Endothelial cell of umbilical vein (primary cell): ENCODE data around the gene PHB1. TPM values are rescaled to one million over a fixed set of nuclear protein-coding genes. Genes with fewer than 3 reads are reported as not detected.

Source experiments
- BruUV-seq: library from RNA; stranded (reverse); fragments of 400-500 nt; replicated peaks from 2 replicates; lab custom pipeline; 2021; lab: Mats Ljungman, UMichigan
- CTCF ChIA-PET: fragments of 300-600, 350-600 bp; sonication (Branson Sonifier 250); formaldehyde crosslinking; loops from one replicate; lab custom pipeline; 2021; ENCODE audit warnings: antibody characterized with exemption, inconsistent platforms; lab: Charles Lee
- POLR2A ChIA-PET: fragments of 300-600, 350-600 bp; sonication (Branson Sonifier 250); formaldehyde crosslinking; loops from one replicate; lab custom pipeline; 2021; ENCODE audit warnings: antibody characterized with exemption, inconsistent platforms; lab: Charles Lee
- DNase-seq: peaks from one replicate; pipeline ENCODE4 v3.0.0-alpha.2; 2011; ENCODE audit warnings: low read depth, low spot score
- FAIRE-seq: peaks from 2 replicates; lab custom pipeline; 2011; peaks lifted over from hg19 to GRCh38; lab: Jason Lieb, UNC
- H2AFZ ChIP-seq: 2 replicates; pipeline ENCODE4 v1.6.0; 2012; ENCODE audit warnings: low read depth, low read length, control low read depth, inconsistent platforms
- H3K27ac ChIP-seq: 2 replicates; pipeline ENCODE4 v1.5.1; 2011; ENCODE audit warnings: low read depth, mild to moderate bottlenecking, control low read depth, low read length, moderate library complexity; ENCODE audit not compliant: insufficient read depth
- H3K27me3 ChIP-seq, 2 experiments: 2 replicates each; pipeline versions ENCODE4 v1.6.0 to v1.6.1; 2011; ENCODE audit warnings: low read length in 2 of 2, mixed read lengths in 1 of 2; ENCODE audit not compliant: control insufficient read depth in 2 of 2, insufficient read depth in 2 of 2
- H3K36me3 ChIP-seq, 2 experiments: 2 replicates in 1 of 2; 3 replicates in 1 of 2; pipeline ENCODE4 v1.5.1; 2011; ENCODE audit warnings: low read length in 2 of 2, mild to moderate bottlenecking in 1 of 2, moderate library complexity in 1 of 2; ENCODE audit not compliant: control insufficient read depth in 2 of 2, insufficient read depth in 2 of 2; ENCODE audit errors: extremely low read depth in 1 of 2
- H3K4me1 ChIP-seq: 3 replicates; pipeline ENCODE4 v1.5.1; 2011; ENCODE audit warnings: mild to moderate bottlenecking, low read length; ENCODE audit not compliant: control insufficient read depth, insufficient read depth; ENCODE audit errors: extremely low read depth
- H3K4me2 ChIP-seq: 2 replicates; pipeline ENCODE4 v1.6.1; 2011; ENCODE audit warnings: low read length, control low read depth, mixed read lengths; ENCODE audit not compliant: insufficient read depth
- H3K4me3 ChIP-seq, 3 experiments: fragments of 200-600 bp in 1 of 3; sonication (generic), shearing (Covaris generic) in 1 of 3; replicated peaks in 1 of 3; 2 replicates each; pipeline ENCODE4 v1.5.1; 2011 to 2016; ENCODE audit warnings: control low read depth in 3 of 3, low read length in 3 of 3, mild to moderate bottlenecking in 2 of 3, inconsistent platforms in 1 of 3, low read depth in 1 of 3, moderate library complexity in 1 of 3; ENCODE audit not compliant: insufficient read depth in 1 of 3
- H3K79me2 ChIP-seq: 2 replicates; pipeline ENCODE4 v1.6.0; 2012; ENCODE audit warnings: low read length, inconsistent platforms; ENCODE audit not compliant: control insufficient read depth, insufficient read depth
- H3K9ac ChIP-seq: replicated peaks from 2 replicates; pipeline ENCODE3; 2011; ENCODE audit warnings: low read length, control low read depth; ENCODE audit not compliant: insufficient read depth; ENCODE audit errors: extremely low read depth
- H3K9me1 ChIP-seq: replicated peaks from 3 replicates; pipeline ENCODE4 v1.6.0; 2011; ENCODE audit warnings: mild to moderate bottlenecking, low read length; ENCODE audit not compliant: control insufficient read depth, insufficient read depth; ENCODE audit errors: extremely low read depth
- H3K9me3 ChIP-seq: replicated peaks from 2 replicates; pipeline ENCODE4 v1.5.1; 2012; ENCODE audit warnings: low read length, inconsistent platforms; ENCODE audit not compliant: control insufficient read depth, insufficient read depth
- H4K20me1 ChIP-seq: replicated peaks from 2 replicates; pipeline ENCODE3; 2011; ENCODE audit warnings: mild to moderate bottlenecking, low read length; ENCODE audit not compliant: control insufficient read depth, insufficient read depth; ENCODE audit errors: extremely low read depth
- EZH2 ChIP-seq: IDR thresholded peaks from 2 replicates; pipeline ENCODE4 v1.6.1; 2012; ENCODE audit warnings: borderline replicate concordance, low read depth, mild to moderate bottlenecking, moderate library complexity, low read length, inconsistent platforms; ENCODE audit not compliant: severe bottlenecking
- FOS ChIP-seq: IDR thresholded peaks from 2 replicates; pipeline ENCODE4 v1.6.1; 2011; ENCODE audit warnings: mild to moderate bottlenecking, low read length, moderate library complexity, borderline replicate concordance; ENCODE audit not compliant: insufficient read depth
- GATA2 ChIP-seq: IDR thresholded peaks from 2 replicates; pipeline ENCODE4 v1.7.0; 2011; ENCODE audit warnings: low read depth, mild to moderate bottlenecking, moderate library complexity, mixed read lengths, low read length; ENCODE audit not compliant: insufficient read length, insufficient read depth
- JUN ChIP-seq: IDR thresholded peaks from 2 replicates; pipeline ENCODE4 v1.6.1; 2011; ENCODE audit warnings: borderline replicate concordance, low read depth; ENCODE audit not compliant: insufficient read length, insufficient read depth
- MYC ChIP-seq: IDR thresholded peaks from one replicate; pipeline ENCODE4 v1.6.1; 2011; ENCODE audit warnings: mild to moderate bottlenecking, low read depth, low read length
- POLR2A ChIP-seq: IDR thresholded peaks from 2 replicates; pipeline ENCODE4 v1.6.1; 2012; ENCODE audit warnings: low read depth, mild to moderate bottlenecking, control low read depth, low read length
- POLR2AphosphoS5 ChIP-seq: IDR thresholded peaks from 2 replicates; pipeline ENCODE4 v1.6.1; 2012; ENCODE audit warnings: low read depth, mild to moderate bottlenecking, control low read depth, low read length, moderate library complexity; ENCODE audit not compliant: insufficient read depth
- dilution Hi-C: fragments of 300-500 bp; cut with MboI; formaldehyde crosslinking; loops from one replicate; pipeline ENCODE4 v1.15.0; 2019; ENCODE audit warnings: low sequenced_read_pairs; ENCODE audit not compliant: extremely low pct_ligation_motif_present
- intact Hi-C: fragments of 100-400 bp; cut with micrococcal nuclease; formaldehyde crosslinking; loops from one replicate; pipeline ENCODE4 v1.10.0; 2022
- polyA plus RNA-seq, 4 experiments: library from polyadenylated mRNA; depleted of rRNA in 3 of 4; stranded (reverse) in 3 of 4; unstranded in 1 of 4; fragments of >200 nt; gene quantifications; 2 replicates each; pipeline versions ENCODE4 v1.2.1 to v1.2.3, GENCODE V29; 2011 to 2012; ENCODE audit warnings: missing spikeins in 1 of 4
- total RNA-seq: library from RNA; stranded (reverse); gene quantifications from 2 replicates; pipeline ENCODE4 v1.2.3, GENCODE V29; 2021
- TF ChIP-seq, protein P1 (sequence below), 2 donors: IDR thresholded peaks; 1 replicate in 1 of 2; 2 replicates in 1 of 2; pipeline ENCODE4 v1.5.1; 2011; ENCODE audit warnings: low read length in 2 of 2, mild to moderate bottlenecking in 2 of 2, moderate library complexity in 2 of 2, control low read depth in 1 of 2, inconsistent platforms in 1 of 2, low read depth in 1 of 2; ENCODE audit not compliant: insufficient read depth in 1 of 2; ENCODE audit errors: extremely low read depth in 1 of 2
- TF ChIP-seq, protein P2 (sequence below): IDR thresholded peaks from 2 replicates; pipeline ENCODE4 v1.6.1; 2011; ENCODE audit not compliant: insufficient read depth, insufficient read length

The PHB1 gene
- total and polyA plus RNA-seq, 2 donors (not counting 3 experiments of a cell fraction or from before 2014, with no cell fraction given), result 222 to 287 TPM

DNA sequence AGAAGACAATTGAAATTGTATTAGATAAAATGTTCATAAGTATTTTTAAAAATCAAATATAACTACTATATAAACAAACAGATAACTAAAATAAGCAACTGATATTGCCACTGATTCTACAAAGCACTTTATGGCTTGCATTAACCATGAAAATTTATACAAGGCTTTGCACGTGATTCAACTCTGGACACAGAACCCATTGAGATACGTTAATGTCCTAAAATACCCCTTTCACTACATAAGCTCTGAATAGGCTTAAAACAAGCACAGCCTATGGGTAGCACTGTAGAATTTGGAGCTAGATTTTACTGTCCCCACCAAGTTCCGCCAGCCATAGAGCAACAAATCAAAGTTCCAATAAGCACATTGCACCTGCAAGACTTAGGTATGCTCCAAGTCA is 57.2 kb downstream of the PHB1 start:
- Histone ChIP-seq H3K9me1 (no peaks in the 10 kb centered on the region), H3K79me2 (peaks cover 59% of the 10 kb centered on the region), H3K9me3 (no peaks in the 10 kb centered on the region), H3K4me3 (no peak overlapping the region), H3K36me3 (no peaks in the 10 kb centered on the region), H3K4me1 (peaks cover 15% of the 10 kb centered on the region), H2AFZ (no peak overlapping the region), H3K27me3 (no peaks in the 10 kb centered on the region), H4K20me1 (peaks cover 8% of the 10 kb centered on the region), H3K9ac (no peak overlapping the region), H3K4me2 (no peak overlapping the region), H3K27ac (no peak overlapping the region)
- ChIA-PET CTCF (interaction anchor here (0.8 to 2.7 kb wide), 2 partner anchors 11 to 282 kb away, joined by 4 to 9 read pairs; no protein-coding TSS in a partner anchor), POLR2A (no interaction called here)
- FAIRE-seq (no peak), DNase-seq (no peak)
- TF ChIP-seq POLR2AphosphoS5 (no peak), MYC (no peak), POLR2A (no peak)
- TF ChIP-seq, protein P1, sequence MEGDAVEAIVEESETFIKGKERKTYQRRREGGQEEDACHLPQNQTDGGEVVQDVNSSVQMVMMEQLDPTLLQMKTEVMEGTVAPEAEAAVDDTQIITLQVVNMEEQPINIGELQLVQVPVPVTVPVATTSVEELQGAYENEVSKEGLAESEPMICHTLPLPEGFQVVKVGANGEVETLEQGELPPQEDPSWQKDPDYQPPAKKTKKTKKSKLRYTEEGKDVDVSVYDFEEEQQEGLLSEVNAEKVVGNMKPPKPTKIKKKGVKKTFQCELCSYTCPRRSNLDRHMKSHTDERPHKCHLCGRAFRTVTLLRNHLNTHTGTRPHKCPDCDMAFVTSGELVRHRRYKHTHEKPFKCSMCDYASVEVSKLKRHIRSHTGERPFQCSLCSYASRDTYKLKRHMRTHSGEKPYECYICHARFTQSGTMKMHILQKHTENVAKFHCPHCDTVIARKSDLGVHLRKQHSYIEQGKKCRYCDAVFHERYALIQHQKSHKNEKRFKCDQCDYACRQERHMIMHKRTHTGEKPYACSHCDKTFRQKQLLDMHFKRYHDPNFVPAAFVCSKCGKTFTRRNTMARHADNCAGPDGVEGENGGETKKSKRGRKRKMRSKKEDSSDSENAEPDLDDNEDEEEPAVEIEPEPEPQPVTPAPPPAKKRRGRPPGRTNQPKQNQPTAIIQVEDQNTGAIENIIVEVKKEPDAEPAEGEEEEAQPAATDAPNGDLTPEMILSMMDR (IDR thresholded peaks at IDR 0.05; ENCODE audit: extremely low read depth in 1 of 2, insufficient read depth in 1 of 2, low read depth in 1 of 2, low read length in 2 of 2), result no peak
- intact Hi-C loops, result no loop called here
- dilution Hi-C loops, result no loop called here
- BruUV-seq, result no TSS peak

DNA sequence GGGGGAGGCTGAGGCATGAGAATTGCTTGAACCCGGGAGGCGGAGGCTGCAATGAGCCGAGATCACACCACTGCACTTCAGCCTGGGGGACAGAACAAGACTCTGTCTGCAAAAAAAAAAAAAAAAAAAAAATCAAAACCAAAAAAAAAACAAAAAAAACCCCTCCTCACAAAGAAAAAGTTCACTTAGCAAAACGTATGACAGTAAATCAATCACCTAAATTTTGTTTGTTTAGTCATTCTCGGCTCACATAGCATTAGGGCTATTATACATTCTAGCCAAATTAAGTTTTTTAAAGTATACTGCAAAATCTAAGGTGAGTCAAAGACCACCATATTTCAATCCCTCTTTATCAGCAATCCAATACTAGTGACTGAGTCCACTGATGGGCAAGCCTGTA is 58.4 kb downstream of the PHB1 start:
- ChIA-PET CTCF (interaction anchor here (2.7 kb wide), 1 partner anchor 12 kb away, joined by 9 read pairs; no protein-coding TSS in a partner anchor), POLR2A (no interaction called here)
- Histone ChIP-seq H3K79me2 (peaks cover 67% of the 10 kb centered on the region), H3K27me3 (no peaks in the 10 kb centered on the region), H3K4me3 (no peak overlapping the region), H3K36me3 (no peaks in the 10 kb centered on the region), H3K9me1 (no peaks in the 10 kb centered on the region), H2AFZ (no peak overlapping the region), H4K20me1 (peaks cover 8% of the 10 kb centered on the region), H3K9me3 (no peaks in the 10 kb centered on the region), H3K4me1 (peaks cover 14% of the 10 kb centered on the region), H3K4me2 (no peak overlapping the region), H3K9ac (no peak overlapping the region), H3K27ac (no peak overlapping the region)
- BruUV-seq, result no TSS peak
- TF ChIP-seq POLR2A (no peak), POLR2AphosphoS5 (no peak), EZH2 (no peak), JUN (no peak), GATA2 (no peak), MYC (no peak), FOS (no peak)
- TF ChIP-seq, protein P2, sequence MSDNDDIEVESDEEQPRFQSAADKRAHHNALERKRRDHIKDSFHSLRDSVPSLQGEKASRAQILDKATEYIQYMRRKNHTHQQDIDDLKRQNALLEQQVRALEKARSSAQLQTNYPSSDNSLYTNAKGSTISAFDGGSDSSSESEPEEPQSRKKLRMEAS, result no peak
- TF ChIP-seq, protein P1 (IDR thresholded peaks at IDR 0.05; ENCODE audit: extremely low read depth in 1 of 2, insufficient read depth in 1 of 2, low read depth in 1 of 2, low read length in 2 of 2), result no peak
- intact Hi-C loops, result no loop called here
- dilution Hi-C loops, result no loop called here
- no peak for DNase-seq
- no peak for FAIRE-seq
